ENCODE measurements around the gene ALG14.
A peak's percentile ranks its signal among the peaks of the same experiment; 100 is the strongest.
"Not testable (repeated sequence)": the region's sequence is repeated elsewhere in the genome, so short reads cannot be mapped to it uniquely, and the experiment has no call there.

Gene ALG14

DNA sequence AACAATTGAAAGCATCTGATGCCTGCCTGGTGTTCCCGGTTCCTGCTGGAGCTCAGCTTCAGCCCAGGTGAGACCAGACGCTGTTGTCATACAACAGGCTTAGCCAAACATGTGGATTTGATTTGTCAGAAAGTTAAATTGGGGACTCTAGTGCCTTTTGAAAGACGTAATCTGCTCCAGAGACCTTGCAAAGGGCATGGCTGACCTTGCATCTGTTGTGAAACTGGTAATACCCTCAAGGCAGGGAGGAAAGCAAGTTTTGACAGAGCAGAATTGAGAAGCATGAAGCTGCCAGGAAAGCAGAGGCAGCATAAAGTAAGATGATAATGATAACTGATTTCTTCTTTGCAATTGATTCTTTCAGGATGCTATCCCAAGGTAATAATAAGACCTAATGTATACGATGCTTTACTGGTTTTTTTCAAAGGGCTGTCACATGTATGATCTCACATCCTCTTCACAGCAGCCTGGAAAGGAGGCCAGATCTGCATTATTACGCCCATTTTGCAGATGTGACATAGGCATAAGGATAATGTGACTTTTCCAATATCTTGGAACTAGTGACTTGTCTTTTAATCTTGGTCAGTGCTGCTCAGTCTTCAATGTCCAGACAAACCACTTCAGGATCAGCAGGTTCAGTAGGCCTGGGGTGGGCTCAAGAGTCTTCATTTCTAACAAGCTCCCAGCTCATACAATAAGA, 121.1 kb downstream of the ALG14 start:
- no peak for DNase-seq

DNA sequence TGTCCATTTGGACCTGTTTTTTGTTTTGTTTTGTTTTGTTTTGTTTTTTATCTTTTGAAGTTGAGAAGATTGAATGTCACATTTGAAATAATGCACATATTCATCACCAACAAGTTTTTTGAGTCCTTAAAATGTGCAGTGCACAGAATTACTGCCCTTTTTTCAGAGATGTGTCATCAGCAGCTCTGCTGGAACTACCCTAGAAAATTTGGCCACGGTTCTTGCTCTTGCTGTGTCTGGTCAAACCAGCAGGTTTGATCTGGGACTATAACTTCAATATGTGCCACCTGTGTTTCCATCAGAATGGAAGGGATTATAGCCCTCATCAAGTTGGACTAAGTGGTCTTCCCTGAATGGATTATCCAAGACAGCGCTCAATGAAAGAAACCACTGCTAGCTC, 121.7 kb downstream of the ALG14 start:
- DNase-seq: no peak

DNA sequence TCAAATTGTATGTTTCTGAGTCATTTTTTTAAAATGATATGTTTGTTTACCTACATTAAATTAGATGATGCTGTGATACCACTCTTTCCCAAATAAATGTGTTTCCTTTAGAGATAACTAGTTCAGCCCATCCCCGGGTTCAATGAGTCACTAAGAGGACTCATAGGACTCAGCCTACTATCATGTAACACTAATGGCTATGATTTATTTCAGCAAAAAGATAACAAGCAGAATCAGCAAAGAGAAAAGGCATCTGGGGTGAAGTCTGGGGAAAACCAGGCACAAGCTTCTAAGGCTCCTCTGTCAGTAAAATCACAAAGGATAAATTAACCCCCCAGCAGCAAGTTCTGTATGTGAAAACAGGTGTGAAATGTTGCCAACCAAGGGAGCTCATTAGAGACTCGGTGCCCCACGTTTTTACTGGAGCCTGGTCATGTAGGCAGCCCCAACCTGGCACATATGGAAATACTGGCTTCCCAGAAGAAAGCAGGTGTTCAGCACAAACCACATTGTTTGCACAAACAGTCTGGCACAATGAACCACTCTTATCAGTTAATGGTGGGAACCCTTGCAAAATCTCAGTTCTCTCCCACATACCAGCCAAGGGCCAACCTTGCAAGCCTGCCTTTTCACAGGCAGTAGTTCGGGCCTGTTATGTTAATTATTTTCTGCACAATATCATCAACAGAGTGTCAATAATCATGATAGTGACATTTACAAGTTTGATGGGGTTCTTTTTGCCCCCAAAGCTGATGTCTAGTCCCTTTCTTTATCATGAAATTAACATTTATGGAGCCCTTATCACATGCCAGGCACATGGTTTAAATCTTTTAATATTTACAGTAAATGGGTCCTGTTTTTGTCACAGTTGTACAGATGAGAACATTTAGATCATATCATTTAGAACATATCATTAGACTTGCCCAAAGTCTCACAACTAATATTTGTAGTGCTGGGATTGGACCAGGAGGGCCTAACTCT, 122.8 kb downstream of the ALG14 start:
- no peak for DNase-seq

DNA sequence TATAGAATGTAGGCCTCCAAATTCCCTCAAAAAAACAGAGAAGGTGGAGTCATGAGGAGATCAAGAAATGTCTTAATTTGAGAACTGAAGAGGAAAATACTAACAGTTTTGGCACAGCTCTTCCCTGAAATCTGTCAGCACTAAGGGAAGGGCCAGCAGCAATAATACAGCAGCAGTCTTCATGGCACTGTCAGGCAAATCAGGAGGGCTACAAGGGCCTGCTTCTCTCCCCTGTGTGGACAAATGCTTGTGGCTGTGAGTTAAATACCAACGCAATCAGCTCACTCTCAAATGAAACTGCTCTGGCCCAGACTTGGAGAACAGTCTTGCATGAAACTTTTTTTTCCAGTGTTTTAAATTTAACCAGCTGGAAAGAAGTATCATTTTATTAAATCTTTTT, 125.3 kb downstream of the ALG14 start:
- DNase-seq: no peak

DNA sequence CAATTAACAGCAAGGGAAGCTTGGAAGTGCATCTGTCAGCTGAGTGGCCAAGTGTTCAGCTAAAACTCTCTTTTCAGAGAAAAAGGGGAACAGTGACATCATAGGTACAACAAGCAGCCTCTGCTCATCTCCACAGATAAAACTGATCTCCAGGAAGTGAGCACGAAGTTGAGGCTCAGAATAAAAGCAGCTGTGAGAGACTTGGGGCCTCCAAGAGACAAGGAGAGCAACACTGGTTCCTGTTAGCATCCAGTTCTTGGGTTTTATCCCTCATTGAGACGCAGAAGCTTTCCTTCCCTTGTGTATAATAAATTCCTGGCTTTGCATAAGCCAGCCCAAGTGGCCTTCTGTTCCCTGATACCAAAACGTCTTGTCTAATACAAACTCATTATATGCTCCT, 125.9 kb downstream of the ALG14 start:
- peak; percentile 49 for DNase-seq

DNA sequence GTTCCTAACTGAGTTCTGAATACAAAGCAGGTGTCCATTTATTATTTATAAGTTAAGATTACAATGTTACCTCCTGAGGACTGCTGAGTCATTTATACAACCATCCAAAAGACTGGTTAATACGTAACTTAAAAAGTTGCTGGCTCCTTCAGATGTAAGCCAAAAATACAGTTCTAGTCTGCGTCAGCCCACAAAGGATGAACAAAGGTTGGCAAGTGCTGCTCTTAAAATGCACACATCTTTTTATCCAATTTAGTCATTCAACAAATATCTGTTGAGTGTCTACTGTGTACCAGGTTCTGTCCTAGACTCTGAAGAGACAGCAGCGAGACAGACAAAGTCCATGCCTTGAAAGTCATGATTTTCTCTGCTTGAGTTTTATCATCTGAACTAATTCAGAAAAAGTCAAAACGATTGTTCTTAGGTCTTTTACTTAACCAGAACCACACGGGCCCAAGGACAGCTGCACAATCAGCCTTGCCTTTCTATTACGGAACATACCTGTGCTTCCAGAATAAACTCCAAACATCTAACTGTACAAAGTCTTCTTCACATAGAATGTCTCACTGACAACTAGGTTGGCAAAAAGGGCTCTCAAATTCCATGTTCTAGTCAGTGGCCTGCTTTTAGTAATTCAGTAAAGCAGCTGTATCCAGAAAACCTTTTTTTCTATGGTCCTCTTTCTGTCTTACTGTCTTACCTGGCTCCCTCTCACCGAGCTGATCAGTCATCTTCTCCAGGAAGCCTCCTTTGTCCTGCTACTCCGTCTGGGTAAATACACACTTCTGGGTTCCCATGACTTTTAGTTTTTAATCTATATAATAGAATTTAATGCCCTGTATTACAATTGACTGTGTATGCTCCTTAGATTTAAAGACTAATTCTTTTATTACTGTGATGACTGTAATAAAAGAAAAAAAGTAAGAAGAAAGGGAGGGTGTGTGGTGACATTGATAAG, 130.3 kb downstream of the ALG14 start:
- DNase-seq: no peak

DNA sequence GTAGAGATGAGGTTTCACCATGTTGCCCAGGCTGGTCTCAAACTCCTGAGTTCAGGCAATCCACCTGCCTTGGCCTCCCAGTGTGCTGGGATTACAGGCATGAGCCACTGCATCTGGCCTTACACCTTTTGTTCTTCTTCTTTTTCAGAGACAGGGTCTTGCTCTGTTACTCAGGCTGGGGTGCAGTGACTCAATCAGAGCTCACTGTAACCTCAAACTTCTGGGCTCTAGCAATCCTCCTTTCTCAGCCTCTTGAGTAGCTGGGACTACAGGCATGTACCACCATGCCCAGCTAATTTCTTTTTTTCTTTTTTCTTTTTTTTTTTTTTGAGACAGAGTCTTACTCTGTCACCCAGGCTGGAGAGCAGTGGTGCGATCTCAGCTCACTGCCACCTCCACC, 131.3 kb downstream of the ALG14 start:
- DNase-seq: not testable (repeated sequence)

DNA sequence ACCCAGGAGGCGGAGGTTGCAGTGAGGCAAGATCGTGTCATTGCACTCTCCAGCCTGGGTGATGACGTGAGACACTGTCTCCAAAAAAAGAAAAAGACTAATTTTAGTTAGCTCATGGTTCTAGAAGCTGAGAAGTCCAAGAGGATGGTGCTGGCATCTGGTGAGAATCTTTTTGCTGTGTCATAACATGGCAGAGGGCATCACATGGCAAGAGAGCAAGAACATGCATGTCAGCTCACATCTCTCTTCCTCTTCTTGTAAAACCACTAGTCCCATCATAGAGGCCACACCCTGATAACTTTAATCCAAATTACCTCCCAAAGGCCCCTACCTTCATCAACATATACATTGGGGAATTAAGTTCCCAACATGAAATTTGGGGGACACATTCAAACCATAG, 132.0 kb downstream of the ALG14 start:
- DNase-seq: no peak

DNA sequence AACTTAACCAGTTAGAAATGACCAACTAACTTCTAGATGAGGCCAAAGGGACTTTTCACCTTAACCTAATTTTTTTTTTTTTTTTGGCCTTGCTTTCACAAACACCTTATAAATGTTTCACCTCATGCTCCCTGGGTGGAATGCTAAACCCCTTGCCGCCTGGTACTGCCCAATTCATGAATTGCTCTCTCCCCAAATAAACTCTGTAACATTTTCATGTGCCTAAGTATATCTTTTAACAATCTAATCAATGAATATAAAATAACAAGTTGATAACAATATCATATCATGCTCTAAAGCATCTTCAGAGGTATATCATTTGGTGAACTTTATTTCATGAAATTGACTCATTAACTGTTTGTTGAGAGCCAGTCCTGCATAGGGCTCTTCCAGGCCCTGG, 134.9 kb downstream of the ALG14 start:
- DNase-seq: no peak

DNA sequence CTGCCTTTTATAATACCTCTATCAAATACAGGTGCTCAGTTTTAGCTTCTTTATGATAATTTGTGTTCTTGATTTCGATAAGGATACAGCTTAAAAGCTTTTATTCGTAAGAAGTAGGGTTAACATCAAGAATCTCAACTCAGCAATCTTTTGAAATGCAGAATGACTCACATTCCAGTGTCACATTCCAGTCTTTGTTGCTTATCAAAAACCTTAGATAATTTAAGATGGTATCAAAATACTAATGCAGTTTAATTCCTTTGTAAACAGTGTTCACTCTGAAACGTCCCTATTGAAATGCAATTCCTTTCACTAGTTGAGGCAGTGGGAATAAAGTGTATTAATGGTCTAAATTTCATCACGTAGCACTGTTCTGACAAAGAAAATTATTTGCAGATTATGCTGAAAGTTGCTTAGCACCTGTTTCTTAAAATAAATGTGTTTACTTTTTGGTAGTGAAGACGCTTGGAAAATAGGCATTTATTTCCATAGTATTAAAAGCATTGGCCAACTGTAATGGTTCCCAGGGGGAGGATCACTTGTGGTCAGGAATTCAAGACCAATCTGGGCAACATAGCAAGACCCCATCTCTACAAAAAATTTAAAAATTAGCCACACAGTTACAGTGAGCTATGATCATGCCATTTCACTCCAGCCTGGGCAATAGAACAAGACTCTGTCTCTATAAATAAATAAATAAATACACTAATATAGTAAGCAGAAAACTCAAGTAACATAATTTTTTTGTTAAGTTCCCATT, 135.7 kb downstream of the ALG14 start:
- DNase-seq: no peak

DNA sequence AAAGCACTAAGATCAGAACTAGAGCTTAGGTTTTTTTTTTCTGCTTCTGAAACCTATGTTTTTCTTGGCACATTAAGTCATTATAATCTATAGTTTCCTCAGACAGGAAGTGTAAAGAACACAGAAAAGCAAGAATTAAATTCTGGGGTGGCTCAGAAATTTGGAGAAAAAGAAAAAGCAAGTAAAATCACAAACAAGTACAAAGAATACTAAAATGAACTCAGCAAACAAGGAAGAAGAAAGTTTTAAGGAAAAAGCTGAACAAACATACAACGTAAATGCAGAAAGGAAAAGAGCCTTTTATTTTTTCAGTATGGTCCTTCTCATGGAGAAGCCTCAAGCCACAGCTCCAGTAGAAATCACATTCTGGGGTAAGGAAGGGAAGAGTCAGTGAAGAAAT, 137.3 kb downstream of the ALG14 start:
- DNase-seq: no peak

DNA sequence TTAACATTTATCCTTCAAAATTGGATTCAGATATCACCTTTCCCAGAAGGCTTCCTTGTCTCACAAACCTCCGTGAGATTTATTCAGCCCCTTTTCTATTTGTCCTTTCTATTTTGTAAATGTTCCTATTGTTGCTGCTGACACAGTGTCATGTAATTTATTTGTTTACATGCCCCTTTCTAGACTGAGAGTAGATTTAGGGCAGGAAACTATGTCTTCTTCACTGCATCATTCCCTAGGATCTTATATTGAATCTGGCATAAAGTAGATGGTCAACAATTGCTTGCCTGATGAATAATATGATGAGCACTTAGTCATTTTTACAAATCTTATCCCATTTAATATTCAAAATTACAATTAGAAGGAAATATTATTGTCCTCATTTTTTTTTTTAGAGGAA, 137.7 kb downstream of the ALG14 start:
- DNase-seq: no peak

DNA sequence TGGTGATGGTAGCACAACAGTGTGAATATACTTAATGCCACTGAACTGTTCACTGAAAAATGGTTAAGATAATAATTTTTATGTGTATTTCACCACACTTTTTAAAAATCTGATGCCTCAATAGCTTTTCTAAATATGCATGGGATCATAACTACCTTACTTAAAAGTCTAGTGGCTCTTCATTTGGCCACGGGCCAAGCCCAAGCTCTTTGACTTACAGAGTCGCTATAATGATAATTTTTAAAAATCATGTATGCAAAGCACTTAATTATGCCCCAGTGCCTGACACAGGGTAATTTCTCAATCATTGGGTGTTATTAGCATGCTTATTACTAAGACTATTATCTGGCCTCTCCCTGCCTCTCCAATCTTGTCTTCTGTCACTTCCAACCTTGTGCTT, 138.2 kb downstream of the ALG14 start:
- no peak for DNase-seq

DNA sequence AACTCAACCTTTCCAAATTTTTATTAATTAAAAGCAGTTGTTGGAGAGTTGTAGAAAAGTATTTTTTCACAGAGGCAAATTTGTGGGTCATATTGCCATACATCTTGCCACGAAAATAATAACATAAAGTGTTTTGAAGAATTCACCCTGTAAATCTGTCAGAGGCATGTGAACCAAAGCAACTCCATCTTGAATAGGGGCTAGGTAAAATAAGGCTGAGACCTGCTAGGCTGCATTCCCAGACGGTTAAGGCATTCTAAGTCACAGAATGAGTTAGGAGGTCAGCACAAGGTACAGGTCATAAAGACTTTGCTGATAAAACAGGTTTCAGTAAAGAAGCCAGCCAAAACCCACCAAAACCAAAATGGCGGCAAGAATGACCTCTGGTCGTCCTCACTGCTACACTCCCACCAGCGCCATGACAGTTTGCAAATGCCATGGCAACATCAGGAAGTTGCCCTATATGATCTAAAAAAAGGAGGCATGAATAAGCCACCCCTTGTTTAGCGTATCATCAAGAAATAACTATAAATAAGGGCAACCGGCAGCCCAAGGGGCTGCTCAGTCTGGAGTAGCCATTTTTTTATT, 141.4 kb downstream of the ALG14 start:
- DNase-seq: no peak

DNA sequence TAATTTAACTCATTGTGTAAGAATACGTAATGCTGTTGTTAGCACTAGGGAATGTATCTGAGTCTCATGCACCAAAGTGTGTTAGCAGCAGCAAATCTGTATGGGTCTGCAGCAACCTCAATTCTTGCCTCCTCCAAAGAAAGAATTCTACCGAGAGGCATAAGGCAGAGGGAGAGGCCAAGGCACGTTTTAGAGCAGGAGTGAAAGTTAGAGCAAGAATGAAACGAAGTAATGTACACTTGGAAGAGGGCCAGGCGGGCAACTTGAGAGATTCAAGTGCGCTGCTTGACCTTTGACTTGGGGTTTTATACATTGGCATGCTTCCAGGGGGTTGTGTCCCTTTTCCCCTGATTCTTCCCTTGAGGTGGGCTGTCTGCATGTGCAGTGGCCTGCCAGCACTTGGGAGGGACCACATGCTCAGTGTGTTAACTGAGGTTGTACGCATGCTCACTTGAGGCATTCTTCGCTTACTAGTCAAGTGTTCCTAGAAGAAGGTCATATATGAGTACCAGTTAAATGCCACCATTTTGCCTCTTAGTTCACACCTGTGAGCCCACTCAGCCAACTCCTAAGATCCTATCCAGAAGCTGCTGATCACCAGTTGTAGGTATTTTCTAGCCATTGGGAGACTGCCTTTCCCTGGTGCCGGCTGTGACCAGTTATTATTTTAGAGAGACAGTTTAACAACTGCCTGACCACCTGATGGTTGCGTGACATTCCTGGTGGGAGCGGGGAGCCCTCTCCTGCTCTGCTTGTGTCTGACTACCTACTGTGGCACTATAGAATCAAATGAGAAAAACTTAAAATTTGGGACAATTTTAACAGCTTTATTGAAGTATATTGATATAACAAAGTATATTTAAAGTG, 143.2 kb downstream of the ALG14 start:
- no peak for DNase-seq

DNA sequence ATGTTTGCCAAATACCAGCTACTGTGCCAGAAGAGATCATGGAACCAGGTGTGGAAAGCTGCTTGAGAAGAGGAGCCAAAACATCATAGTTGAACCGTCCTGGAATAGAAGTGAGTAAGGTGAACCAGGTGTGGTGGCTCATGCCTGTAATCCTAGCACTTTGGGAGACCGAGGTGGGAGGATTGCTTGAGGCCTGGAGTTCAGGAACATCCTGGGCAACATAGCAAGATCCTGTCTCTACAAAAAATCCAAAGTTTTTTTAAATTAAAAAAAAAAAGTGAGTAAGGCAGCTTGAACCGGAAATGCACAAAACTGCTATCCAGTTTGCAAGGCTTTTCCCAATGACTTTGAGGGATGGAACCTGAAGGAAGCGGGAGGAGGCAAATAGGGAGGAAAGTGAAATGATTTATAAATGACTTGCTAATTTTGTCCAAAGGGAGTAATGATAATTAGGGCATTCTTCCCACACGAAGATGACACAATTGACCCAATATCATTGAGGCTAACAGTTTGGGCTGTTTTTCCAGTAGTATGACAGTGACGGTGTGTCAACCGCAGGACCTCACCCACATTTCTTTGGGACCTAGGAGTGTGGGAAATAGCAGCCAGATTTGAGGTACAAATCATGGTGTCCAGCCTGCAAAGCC, 144.3 kb downstream of the ALG14 start:
- no peak for DNase-seq

DNA sequence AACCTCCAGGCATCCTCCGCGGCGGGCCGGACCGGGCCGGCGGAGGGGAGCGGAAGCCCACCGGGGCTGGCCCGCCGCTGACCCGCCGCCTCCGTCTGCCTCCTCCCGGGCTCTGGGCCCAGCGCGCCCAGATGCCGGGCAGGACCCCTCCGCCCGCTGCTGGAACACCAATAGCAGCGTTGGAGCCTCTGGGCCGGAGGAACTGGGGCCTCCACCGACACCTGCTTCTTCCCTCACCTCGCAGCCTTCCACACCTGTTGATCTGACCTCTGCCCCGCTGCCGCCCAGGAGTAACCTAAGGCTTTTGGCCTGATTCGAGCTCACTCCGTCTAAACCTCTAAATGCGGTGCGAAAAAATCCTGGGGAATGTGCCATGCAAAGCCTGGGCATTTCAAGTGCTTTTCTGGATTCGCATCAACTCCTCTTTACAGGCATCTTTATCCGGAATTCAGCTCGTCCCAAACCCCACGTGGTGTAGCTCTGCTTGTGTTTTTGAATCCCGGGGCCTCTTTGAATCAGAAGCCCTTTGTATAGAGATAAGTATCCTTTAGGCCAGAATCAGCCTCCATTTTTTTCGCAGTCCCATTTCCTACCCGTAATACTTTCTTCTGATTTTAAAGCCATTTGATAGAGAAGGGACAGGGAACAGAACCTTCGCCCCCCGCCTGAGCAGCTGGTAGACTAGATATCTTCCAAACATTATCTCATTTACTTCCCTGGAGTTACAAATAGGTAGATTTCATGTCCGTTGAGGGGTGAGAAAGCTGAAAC, 145.2 kb downstream of the ALG14 start:
- DNase-seq: no peak

DNA sequence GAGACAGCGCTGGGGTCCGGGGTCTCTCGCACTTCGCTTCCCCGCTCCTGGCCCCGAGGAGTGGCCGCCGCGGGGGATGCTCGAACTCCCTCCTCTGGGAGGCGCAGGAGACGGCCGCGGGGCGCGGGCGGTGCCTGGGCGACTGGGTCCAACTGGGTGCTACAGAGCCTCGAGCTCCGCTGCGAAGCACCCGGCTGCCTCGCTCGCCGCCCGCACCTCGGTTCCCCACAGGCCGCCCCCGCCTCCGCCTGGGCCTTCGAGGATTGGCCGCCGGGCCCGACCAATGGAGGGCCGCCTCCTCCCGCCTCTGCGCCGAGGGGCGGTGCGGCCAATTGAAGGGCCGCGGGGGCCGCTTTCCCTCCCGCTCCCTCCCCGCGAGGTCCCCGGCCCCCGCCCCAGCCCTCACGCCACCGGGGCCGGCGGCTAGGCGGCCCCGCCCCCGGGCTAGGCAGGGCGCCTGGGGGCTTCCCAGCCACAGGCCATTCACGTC, 145.8 kb downstream of the ALG14 start, which contains the start of gene CNN3:
Gene CNN3, minus strand, starts transcription at position 196 of the 490 bp plus-strand sequence. CDS start 216 bp downstream, outside the sequence.
- DNase-seq: peak; percentile 28
